COLO668 (cell line): ENCODE data around the gene TUBD1.
"Not testable (repeated sequence)": the region's sequence is repeated elsewhere in the genome, so short reads cannot be mapped to it uniquely, and the experiment has no call there.

Experiments used
- DNase-seq: peaks from one replicate; lab custom pipeline; 2025; ENCODE audit not compliant: unreplicated experiment; lab: John Stamatoyannopoulos, UW

TUBD1 gene

DNA sequence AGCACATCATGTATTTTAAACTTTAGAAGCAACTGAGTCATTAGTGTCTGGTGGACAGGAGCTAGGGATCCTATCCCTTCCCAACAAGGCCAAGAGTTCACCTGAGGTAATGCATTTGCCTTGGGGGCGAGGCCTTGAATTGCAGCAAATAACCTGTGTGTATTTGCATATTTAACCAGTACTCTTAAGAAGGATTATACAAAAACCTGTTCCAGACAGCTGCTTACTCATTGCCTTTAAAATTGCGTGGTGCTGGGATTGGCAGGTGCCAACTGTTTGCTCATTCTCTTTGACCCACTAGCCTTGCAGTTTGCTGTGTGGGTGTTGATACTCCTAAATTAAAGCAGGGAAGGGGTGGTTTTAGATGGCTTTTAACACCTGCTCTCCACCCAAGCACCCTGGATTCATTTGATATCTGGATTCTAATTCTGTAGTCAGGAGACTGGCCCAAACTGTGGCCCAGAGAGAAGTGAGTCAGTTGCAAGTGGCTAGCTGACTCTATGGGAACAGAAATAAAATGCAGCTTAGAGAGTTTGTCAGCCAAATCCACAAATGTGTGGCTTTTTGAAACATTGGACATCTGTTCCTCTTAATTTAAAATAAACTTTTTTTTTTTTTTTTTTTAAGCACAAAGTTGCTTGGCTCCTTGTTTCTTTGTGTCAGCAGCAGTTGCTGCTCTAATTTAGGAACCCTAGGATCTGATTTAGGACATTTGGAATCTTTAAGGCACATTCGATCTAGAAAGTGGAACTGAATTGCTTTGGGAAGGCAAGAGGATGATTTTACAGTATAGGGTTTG, 46.9 kb downstream of the TUBD1 start:
- DNase-seq, result peak; percentile 76

DNA sequence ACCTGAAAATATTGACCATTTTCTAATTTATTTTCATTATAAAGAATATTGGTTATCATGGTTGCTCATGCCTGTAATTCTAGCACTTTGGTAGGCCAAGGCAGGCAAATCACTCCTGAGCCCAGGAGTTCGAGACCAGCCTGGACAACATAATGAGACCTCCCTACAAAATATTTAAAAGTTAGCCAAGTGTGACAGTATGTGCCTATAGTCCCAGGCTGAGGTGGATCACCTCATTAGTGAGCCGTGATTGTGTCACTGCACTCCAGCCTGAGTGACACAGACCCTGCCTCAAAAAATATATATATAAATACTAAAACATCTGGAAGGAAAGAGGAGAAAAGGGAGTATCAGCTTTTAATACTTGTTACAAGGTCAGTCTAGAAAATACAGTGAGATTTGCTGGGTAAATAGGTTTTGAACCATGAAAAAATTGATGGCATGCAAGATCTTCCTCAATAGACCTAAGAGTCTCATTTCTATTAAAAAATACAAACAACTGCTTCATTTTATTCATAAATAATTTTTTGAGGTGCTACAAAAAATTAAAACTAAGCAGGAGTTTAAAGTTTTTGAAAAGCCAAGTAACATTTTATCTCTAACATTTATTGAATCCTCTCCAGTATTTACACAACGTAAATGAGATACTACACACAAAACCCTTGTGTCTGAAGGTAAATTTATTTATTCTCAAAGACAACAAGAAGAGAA, 47.7 kb downstream of the TUBD1 start:
- peak; percentile 5 for DNase-seq

DNA sequence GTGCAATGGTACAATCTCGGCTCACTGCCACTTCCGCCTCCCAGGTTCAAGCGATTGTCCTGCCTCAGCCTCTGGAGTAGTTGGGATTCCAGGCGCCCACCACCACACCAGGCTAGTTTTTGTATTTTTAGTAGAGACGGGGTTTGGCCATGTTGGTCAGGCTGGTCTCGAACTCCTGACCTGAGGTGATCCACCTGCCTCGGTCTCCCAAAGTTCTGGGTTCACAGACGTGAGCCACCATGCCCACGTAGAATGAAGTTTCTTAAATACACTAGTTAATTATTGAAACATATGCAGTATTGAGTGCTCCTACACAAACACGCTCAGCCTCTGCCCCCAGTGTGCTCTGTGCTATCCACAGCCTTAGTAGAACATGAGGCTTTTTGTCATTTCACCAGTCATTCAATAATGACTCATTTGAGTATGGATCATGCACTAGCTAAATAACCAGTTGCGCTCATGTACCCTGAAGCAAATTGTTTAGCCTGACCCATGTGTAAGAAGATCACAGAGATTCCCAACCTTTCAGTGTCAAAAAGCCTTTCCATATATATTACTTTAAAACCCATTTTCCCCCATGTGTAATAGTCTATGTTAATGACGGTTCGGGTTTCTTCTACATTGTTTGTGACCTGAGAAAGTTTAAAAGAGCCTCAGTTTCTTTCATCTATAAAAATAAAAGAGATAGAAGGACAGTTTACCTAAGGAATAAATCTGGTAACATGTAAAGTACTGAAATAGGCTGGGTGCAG, 49.7 kb downstream of the TUBD1 start:
- DNase-seq, result no peak

DNA sequence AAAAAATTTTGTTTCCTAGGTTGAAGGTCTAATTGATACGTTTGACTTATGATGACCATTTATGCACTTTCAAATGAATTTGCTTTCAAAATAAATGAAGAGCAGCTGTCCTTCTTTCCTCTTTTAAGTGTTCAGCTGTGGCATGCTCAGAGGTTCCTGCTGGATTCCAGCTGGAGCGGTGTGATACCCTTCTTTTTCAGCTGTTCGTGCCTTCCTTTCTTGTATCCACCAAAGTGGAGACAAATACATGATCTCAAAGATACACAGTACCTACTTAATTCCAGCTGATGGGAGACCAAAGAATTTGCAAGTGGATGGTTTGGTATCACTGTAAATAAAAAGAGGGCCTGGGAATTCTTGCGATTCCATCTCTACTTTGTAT, 50.9 kb downstream of the TUBD1 start:
- not testable (repeated sequence) for DNase-seq

DNA sequence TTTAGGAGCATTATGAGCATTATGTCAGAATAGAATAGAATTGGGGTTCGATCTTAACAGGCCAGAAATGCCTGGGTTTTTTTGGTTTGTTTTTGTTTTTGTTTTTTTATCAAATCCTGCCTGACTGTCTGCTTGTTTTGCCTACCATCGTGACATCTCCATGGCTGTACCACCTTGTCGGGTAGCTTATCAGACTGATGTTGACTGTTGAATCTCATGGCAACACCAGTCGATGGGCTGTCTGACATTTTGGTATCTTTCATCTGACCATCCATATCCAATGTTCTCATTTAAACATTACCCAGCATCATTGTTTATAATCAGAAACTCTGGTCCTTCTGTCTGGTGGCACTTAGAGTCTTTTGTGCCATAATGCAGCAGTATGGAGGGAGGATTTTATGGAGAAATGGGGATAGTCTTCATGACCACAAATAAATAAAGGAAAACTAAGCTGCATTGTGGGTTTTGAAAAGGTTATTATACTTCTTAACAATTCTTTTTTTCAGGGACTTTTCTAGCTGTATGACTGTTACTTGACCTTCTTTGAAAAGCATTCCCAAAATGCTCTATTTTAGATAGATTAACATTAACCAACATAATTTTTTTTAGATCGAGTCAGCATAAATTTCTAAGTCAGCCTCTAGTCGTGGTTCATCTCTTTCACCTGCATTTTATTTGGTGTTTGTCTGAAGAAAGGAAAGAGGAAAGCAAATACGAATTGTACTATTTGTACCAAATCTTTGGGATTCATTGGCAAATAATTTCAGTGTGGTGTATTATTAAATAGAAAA, 51.5 kb downstream of the TUBD1 start:
- DNase-seq, result not testable (repeated sequence)

DNA sequence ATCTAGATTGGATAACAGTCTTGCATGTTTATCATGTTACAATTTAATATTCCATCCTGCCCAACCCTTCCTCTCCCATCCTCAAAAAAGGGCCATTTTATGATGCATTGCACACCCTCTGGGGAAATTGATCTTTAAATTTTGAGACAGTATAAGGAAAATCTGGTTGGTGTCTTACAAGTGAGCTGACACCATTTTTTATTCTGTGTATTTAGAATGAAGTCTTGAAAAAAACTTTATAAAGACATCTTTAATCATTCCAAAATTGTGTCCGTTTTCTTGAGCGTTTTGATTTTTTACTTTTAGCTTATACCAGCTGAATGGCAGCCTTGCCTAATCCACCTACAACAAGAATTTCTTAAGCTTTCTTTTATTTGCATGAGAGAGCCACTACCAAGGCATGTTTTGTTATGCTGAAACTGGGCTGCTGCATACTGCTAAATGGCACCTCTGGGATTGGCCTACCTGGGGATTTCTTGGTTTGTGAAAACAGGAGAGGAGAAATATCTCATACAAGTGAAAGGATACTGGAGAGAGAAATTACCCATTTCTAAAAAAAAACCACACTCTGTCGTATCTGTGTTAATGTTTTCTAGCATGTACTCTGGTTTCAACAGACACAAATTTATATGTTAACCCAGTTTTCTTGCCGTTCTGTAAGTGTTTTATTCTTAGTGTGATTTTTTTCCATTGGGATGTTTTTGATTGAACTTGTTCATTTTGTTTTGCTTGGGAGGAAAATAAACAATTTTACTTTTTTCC, 52.2 kb downstream of the TUBD1 start:
- no peak for DNase-seq

DNA sequence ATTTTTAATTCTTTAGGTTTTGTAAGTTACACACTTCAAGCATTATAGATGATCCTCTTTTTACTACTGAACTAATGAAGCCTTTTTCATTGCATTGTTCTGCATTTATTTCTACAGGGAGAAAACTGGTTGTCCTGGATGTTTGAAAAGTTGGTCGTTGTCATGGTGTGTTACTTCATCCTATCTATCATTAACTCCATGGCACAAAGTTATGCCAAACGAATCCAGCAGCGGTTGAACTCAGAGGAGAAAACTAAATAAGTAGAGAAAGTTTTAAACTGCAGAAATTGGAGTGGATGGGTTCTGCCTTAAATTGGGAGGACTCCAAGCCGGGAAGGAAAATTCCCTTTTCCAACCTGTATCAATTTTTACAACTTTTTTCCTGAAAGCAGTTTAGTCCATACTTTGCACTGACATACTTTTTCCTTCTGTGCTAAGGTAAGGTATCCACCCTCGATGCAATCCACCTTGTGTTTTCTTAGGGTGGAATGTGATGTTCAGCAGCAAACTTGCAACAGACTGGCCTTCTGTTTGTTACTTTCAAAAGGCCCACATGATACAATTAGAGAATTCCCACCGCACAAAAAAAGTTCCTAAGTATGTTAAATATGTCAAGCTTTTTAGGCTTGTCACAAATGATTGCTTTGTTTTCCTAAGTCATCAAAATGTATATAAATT, 53.0 kb downstream of the TUBD1 start:
- no peak for DNase-seq

DNA sequence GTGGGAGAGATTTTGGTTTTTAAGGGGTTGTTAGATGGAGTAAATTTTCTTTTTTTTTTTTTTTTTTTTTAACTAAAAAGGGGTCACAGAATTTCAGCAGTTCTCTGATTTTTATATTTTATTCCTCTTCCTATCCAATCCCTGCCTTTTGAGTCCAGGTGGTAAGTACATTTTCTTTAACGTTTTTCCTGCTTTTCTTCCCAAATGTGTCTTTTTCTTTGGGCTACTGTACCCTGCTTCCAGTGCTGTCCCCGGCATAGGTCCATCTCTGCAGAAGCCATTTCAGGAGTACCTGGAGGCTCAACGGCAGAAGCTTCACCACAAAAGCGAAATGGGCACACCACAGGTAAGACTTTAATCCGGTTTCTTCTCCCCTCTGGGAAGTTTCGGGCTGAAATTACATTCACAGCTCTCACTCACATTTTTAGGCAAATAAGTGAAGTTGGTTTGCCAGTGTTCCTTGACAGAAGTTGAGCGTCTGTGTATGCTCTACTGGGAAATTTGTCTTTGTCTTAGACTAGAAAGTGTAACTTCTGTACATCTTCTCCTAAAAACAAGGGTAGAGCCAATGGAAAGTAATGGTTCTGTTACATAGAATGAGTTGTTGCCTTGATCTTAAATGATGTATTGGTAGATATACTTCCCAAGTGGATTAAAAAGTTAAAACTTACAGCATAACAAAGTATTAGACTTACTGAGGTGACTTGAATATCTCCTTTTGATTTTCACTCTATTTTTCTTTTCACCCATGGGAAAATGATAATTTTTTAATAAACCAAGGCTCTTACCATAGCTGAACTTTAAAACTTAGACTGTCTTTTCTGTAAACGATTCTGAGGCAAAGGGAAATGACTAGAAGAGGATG, 54.5 kb downstream of the TUBD1 start:
- DNase-seq, result peak; percentile 7

DNA sequence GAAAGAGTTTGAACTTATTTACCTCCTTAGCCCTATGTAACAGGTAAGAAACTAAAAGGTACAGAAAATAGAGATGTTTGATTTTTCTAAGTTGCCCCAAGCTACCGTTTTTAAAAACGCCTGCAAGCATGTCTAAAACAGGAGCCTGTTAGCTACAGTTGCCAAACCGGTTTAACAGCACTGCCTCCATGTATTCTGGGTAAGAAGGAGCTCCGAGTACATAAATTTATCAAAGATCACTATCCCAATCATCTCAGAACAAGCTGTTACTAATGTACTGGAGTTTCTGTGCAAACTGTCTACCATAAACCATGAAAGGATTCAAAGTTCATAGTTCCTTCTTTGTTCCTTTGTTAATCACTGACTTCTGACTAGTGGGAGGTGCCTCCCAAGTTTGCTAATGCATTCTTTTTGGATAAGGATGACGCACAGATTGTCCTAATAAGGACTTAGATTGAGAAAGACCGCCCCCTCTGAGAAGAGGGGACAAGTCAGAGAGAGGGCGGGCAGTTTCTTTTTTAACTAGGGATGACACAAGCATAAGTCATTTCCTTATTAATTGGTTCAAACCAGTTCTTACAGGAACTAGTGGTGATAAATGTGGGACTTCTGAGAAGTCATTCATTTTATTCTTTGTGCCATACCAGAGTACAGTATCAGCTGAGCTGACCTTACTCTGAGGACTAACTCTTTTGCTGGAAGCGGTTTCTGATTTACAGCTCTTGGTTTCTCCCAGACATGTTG, 55.3 kb downstream of the TUBD1 start:
- DNase-seq, result peak; percentile 67

DNA sequence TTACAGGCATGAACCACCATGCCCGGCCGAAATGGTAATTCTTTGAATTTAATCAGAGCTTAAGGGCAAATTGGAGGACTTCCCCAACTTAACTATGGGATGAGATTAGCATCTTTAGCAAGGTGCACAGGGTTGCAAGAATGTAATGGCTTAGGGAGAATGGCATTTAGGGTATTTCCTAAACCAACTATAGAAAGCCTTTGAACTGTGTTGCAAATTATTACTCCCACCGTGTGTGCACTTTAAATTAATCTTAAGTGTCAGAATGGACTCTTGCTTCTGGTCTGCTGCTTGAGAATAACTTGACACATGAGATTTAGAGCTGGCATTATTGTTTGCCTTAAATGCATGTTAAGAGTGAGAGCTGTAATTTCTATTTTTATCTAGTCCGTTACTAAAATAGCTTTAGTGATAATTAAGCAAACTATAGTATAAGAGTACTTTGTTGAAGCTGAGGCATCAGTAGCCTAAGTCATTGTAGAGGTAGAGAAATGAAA, 59.8 kb downstream of the TUBD1 start:
- DNase-seq, result no peak

DNA sequence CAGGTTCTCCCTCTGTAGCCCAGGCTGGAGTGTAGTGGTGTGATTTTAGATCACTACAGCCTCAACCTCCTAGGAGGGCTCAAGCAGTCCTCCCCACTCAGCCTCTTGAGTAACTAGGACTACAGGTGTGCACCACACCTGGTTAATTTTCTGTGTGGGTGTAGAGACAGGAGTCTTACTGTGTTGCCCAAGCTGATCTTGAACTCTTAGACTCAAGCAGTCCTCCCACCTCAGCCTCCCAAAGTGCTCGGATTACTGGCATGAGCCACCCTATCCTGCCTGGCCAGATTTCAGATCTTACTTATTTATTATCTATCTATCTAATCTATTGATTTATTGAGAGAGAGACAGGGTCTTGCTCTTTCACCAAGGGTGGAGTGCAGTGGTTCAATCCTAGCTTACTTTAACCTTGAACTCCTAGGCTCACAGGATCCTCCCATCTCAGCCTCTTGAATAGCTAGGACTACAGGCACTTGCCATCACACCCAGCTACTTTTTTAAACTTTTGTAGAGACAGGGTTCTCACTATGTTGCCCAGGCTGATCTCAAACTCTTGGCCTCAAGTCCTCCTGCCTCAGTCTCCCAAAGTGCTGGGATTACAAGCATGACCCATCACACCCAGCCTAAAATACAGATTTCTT, 61.8 kb downstream of the TUBD1 start:
- DNase-seq, result no peak

DNA sequence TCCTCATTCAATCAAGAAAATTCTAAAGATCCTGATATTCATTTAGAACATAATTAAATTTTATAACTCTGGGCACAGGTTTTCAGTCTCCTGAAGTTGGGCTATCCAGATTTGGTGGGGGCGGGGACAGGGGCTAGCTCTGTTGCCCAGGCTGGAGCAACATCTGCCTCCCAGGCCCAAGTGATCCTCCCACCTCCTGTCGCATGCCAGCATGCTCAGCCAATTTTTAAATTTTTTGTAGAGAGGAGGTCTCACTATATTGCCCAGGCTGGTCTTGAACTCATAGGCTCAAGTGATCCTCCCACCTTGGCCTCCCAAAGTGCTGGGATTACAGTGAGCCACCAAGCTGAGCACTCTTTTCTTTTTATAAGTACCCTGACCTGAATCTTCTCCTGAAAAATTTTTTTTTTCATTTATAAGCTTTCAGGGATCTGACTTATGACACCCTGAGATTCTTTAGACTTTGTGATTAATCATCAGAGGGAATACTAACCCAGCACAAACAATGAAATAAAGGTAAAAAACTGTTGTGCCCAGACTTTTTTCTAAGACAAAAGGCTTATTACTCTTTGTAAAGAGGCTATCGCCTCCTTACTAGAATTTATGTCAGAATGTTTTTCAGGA, 62.6 kb downstream of the TUBD1 start:
- no peak for DNase-seq

DNA sequence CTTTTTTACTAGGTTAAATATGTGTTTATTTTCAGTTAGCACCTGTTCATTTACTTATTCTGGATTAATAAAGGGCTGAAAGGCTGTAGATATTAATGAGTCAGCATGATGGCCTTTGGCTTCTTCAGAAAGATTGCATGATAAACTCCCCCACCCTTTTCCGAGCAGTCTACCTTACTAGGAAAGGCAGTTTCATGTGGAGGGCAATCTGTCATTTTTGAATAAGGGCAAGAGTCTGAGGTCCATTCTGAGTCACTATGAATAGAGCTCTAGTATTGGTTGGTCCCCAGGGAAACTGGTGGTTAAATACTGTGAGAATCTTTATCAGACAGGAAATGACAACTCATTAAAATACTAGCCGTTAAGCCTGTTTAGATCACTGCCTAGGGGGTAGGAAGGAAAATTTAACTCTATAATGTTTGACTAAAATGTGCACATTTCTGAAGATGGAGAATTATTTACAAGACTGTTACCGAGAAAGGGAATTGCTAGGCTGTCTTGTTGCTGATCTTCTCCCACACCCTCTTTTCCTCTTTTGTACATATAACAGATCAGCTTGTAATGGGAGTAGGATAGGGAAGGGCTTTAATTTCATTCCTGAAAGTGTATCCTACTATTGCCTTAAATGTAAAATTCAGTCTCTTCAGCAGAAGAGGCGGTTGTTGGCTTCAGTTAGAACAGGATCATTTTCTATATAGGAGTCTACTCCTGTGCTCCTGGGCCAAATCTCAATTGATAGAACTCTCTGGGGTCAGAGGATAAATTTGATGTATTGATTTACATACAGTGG, 63.3 kb downstream of the TUBD1 start:
- DNase-seq, result peak; percentile 6

DNA sequence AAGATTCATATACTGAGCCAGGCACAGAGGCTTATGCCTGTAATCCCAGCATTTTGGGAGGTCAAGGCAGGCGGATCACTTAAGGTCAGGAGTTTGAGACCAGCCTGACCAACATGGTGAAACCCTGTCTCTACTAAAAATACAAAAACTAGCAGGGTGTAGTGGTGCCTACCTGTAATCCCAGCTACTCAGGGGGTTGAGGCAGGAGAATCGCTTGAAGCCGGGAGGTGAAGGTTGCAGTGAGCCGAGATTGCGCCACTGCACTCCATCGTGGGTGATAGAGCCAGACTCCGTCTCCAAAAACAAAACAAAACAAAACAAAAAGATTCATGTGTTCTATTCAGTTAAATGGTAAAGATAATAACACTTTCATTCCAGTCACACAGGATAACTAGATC, 63.9 kb downstream of the TUBD1 start:
- not testable (repeated sequence) for DNase-seq

DNA sequence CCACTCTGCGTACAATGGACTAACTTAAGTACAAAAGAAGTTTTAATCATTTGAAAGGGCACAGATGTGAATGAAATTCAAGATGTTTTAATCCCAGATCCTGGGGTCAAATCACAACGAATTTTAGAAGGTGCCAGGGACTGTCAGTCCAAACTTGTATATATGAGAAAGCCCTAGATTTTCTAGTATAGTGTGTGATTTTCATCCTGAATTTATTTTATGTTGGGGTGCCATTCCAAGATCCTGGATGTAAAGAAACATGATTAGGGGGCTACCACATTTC, 64.3 kb downstream of the TUBD1 start:
- DNase-seq, result no peak

DNA sequence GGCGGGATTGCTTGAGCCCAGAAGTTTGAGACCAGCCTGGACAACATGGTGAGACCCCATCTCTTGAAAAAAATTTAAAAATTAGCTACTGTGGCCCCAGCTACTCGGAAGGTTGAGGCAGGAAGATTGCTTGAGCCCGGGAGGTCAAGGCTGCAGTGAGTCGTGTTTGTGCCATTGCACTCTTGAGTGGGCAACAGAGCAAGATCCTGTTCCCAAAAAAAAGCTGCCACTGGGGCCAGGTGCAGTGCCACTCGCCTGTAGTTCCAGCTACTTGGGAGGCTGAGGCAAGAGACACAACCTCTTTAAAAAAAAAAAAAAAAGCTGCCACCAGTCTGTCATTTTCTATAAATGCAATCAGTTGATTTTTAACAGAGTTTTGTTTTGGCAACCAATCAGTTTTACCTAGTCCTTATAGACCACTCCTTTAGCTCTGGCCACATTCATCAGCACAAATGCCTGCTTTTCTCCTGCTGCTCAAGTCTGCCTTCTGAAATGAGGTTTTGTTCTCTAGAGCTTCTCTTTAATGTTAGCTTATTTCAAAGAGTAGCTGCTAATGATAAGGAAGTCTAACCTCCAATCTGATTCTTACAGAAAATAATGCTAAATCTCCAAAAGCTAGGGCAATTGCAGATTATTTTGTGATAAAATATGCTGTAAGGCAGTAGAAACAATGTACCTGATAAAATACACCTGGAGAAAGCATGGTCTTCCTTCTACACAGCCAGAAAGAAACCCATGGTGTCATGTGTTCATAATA, 64.8 kb downstream of the TUBD1 start:
- no peak for DNase-seq
